Choroid plexus epithelial cell (primary cell): ENCODE measurements around the gene RIOK3.
A peak's percentile ranks its signal among the peaks of the same experiment; 100 is the strongest.
"Not testable (repeated sequence)": the region's sequence is repeated elsewhere in the genome, so short reads cannot be mapped to it uniquely, and the experiment has no call there.

Experiments
- DNase-seq: peaks from one replicate; pipeline ENCODE4 v3.0.0-alpha.2; 2010; ENCODE audit warnings: low read depth
- H3K4me3 ChIP-seq: 2 replicates; pipeline ENCODE4 v1.5.1; 2011; ENCODE audit warnings: low read depth, mild to moderate bottlenecking, control low read depth, low read length, moderate library complexity
- CTCF ChIP-seq: conservative IDR thresholded peaks from 2 replicates; pipeline ENCODE4 v1.5.1; 2011; ENCODE audit warnings: low read depth, mild to moderate bottlenecking, control low read depth, inconsistent platforms, low read length, moderate library complexity

Gene RIOK3

GRCh38 chr18:23485386-23485785 is 32.3 kb downstream of the RIOK3 start:
- DNase-seq, result no peak
- TF ChIP-seq CTCF, result no peak
- H3K4me3 ChIP-seq, result no peak overlapping the region

GRCh38 chr18:23487738-23488570 is 34.9 kb downstream of the RIOK3 start:
- DNase-seq, result peak; percentile 31
- peak overlapping the region; percentile 35 for H3K4me3 ChIP-seq
- TF ChIP-seq CTCF, result no peak

- H3K4me3 ChIP-seq, DNase-seq: not testable (repeated sequence)
Observed at GRCh38 chr18:23489586-23489985, 36.5 kb downstream of the RIOK3 start.

GRCh38 chr18:23493654-23494053 is 40.6 kb downstream of the RIOK3 start:
- no peak overlapping the region for H3K4me3 ChIP-seq
- no peak for DNase-seq
- TF ChIP-seq CTCF, result no peak

GRCh38 chr18:23494992-23495391 is 41.9 kb downstream of the RIOK3 start:
- no peak overlapping the region for H3K4me3 ChIP-seq
- no peak for TF ChIP-seq CTCF
- no peak for DNase-seq

- no peak for DNase-seq
- H3K4me3 ChIP-seq, result no peak overlapping the region
- no peak for TF ChIP-seq CTCF
Observed at GRCh38 chr18:23495723-23496440, 42.8 kb downstream of the RIOK3 start.

- no peak overlapping the region for H3K4me3 ChIP-seq
- TF ChIP-seq CTCF, result no peak
- no peak for DNase-seq
Observed at GRCh38 chr18:23498117-23498516, 45.0 kb downstream of the RIOK3 start.
